Kidney epithelial cell (primary cell): Measurements from ENCODE around the gene GABBR2. TPM values are rescaled to one million over a fixed set of nuclear protein-coding genes. Genes with fewer than 3 reads are reported as not detected.

ENCODE experiments used
- DNase-seq: peaks from one replicate; pipeline ENCODE4 v3.0.0-alpha.2; 2010; ENCODE audit warnings: low read depth
- H3K27me3 ChIP-seq: 2 replicates; pipeline ENCODE4 v1.6.0; 2011; ENCODE audit warnings: low read length; ENCODE audit not compliant: control insufficient read depth, insufficient read depth
- H3K36me3 ChIP-seq: 2 replicates; pipeline ENCODE4 v1.5.1; 2011; ENCODE audit warnings: low read length; ENCODE audit not compliant: control insufficient read depth, insufficient read depth
- H3K4me3 ChIP-seq: 2 replicates; pipeline ENCODE4 v1.5.1; 2011; ENCODE audit warnings: low read depth, mild to moderate bottlenecking, control low read depth, low read length
- total RNA-seq: library from RNA; depleted of rRNA; stranded (reverse); fragments of >200 nt; gene quantifications from 2 replicates; pipeline ENCODE4 v1.2.3, GENCODE V29; 2015
- TF ChIP-seq, protein P1 (sequence below): IDR thresholded peaks from 2 replicates; pipeline ENCODE4 v1.5.1; 2011; ENCODE audit warnings: mild to moderate bottlenecking, moderate library complexity, low read length, control low read depth, inconsistent platforms; ENCODE audit not compliant: insufficient read depth, poor library complexity, severe bottlenecking

Gene GABBR2
- total RNA-seq, 1 donor from 2014 or later = 10.8 TPM

DNA sequence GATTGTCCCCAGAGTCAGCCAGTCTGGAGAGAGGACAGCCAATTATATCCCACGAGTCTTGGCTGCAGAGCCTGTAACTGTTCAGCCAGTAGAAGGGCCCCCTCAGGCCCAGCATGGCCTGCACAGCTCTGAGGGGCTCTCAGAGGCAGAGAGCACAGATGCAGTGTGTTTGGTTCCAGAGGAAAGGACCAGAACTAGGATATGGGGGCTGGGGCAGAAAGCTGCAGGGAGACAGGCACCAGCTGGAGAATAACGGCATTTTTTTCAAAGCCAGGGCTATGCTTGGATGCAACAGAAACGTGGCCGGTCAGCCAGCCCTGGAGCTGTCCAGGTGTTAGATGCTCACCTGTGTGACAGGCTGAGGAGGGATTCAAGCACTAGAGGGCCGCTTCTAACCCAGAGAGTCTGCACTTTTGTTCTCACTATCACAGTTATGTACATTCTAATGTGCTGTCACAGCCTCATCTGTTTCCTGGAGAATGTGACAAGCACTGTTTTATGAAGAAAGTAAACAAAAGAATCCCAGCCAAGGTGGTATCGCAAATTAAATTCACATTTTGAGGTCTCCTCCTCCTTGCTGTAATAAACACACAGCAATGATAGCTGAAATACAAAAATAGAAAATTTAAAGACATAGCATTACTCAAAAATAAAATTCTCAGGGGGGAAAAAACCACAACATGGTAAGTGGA lies 96.5 kb downstream of the GABBR2 start:
- Histone ChIP-seq H3K27me3 (peaks cover 3% of the 10 kb centered on the region), H3K36me3 (no peaks in the 10 kb centered on the region), H3K4me3 (no peak overlapping the region)
- DNase-seq = no peak
- TF ChIP-seq, protein P1, sequence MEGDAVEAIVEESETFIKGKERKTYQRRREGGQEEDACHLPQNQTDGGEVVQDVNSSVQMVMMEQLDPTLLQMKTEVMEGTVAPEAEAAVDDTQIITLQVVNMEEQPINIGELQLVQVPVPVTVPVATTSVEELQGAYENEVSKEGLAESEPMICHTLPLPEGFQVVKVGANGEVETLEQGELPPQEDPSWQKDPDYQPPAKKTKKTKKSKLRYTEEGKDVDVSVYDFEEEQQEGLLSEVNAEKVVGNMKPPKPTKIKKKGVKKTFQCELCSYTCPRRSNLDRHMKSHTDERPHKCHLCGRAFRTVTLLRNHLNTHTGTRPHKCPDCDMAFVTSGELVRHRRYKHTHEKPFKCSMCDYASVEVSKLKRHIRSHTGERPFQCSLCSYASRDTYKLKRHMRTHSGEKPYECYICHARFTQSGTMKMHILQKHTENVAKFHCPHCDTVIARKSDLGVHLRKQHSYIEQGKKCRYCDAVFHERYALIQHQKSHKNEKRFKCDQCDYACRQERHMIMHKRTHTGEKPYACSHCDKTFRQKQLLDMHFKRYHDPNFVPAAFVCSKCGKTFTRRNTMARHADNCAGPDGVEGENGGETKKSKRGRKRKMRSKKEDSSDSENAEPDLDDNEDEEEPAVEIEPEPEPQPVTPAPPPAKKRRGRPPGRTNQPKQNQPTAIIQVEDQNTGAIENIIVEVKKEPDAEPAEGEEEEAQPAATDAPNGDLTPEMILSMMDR = no peak

DNA sequence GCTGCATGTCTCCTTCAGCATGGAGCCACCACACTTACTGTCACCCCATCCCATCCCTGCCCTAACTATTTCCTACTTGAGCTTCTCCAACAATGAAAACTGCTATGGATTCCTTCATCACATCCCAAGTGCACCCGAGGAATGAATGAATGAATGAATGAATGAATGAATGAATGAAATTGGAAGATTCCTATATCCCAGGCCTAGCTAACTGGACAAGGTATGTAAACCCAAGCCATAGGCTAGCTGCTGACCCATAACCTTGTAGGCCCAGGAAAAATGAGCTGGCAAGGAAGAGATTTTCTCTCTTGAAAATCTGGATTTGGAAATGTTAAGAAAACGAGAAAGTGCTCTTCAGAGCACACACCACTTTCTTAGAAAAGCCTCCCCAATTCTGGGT lies 97.4 kb downstream of the GABBR2 start:
- TF ChIP-seq, protein P1 = no peak
- peaks cover 3% of the 10 kb centered on the region for H3K27me3 ChIP-seq
- DNase-seq = no peak
- no peaks in the 10 kb centered on the region for H3K36me3 ChIP-seq
- H3K4me3 ChIP-seq = no peak overlapping the region

DNA sequence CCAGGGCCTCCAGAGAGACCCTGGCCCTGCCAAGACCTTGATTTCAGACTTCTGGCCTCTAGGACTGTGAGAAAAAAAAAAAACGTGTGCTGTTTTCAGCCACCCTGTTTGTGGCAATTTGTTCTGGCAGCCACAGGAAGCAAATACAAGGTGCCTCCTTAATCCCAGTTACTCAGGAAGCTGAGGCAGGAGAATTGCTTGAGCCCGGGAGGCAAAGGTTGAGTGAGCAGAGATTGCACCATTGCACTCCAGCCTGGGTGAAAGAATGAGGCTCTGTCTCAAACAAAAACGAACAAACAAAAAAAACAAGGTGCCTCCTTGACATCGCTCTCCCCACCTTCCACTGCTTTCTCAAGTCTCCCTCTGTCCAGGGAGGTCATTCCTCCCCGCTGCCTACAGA lies 98.0 kb downstream of the GABBR2 start:
- no peak overlapping the region for H3K4me3 ChIP-seq
- H3K36me3 ChIP-seq = no peaks in the 10 kb centered on the region
- H3K27me3 ChIP-seq = peaks cover 3% of the 10 kb centered on the region
- TF ChIP-seq, protein P1 = no peak
- no peak for DNase-seq

DNA sequence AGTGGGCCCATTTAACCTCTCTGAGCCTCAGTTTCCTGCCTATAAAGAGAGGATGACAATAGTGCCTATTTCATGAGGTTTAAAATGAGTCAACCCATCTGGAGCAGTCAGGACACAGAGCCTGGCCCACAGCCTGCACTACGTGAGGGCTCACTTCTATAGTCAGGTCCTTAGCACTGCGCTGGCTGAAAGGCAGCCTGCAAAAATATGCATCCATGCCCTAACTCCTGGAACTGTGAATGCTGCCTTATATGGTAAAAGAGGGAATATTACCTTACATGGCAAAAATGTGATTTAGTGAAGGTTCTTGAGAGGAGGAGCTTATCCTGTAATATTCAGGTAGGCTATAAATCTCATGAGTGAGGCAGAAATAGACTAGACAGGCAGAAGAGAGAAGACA lies 98.5 kb downstream of the GABBR2 start:
- H3K4me3 ChIP-seq = no peak overlapping the region
- TF ChIP-seq, protein P1 = no peak
- DNase-seq = no peak
- H3K36me3 ChIP-seq = no peaks in the 10 kb centered on the region
- H3K27me3 ChIP-seq = peaks cover 3% of the 10 kb centered on the region

DNA sequence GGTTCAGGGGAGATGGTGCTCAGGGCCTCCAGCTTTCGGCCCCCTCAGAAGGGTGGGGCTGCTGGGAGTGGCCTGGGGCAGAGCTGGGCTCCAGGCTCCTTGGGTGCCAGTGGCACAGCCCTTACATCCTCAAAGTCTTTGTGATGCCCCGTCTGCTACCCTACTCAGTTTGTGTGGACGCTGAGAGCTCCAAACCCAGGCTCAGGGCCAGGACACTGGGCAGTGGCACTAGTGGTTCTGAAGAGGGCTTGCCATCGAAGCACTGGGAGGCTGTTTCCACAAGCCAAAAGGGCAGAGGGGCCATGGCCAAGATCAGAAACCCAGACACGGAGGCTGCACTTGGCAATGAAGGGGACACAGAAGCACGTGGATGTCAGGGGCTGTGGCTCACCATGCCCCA lies 99.1 kb downstream of the GABBR2 start:
- Histone ChIP-seq H3K27me3 (no peaks in the 10 kb centered on the region), H3K36me3 (no peaks in the 10 kb centered on the region), H3K4me3 (no peak overlapping the region)
- DNase-seq = no peak
- TF ChIP-seq, protein P1 = no peak

DNA sequence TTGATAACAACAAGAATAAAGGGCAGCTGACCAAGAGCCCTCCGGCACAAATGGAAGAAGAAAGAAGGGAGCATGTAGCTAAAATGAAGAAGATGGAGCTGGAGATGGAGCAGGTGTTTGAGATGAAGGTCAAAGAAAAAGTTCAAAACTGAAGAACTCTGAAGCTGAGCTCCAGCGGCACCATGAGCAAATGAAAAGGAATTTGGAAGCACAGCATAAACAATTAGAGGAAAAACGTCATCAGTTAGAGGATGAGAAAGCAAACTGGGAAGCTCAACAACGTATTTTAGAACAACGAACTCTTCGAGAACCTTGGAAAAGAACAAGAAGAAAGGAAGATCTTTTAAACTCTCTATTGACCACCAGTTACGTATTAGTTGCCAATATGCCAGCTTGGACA lies 100.9 kb downstream of the GABBR2 start:
- TF ChIP-seq, protein P1 = no peak
- DNase-seq = no peak
- H3K36me3 ChIP-seq = no peaks in the 10 kb centered on the region
- no peaks in the 10 kb centered on the region for H3K27me3 ChIP-seq
- H3K4me3 ChIP-seq = no peak overlapping the region
